Measurements from ENCODE around the gene DNAH12.

DNA sequence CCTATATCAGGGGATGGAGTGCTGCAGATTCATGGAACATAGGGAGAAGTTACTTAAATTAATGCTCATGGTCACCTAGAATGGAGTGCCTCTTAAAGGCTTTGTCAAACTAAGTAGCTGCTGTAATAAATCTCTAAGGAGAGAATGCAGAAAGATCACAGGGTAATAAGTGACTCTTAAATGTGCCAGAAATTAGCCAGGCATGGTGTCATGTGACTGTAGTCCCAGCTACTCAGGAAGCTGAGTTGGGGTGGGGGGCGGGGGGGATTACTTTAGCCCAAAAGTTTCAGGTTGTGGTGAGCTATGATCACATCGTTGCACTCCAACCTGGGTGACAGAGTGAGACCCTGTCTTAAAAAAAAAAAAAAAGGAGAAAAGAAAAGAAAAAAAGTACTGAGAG, 160.7 kb downstream of the DNAH12 start:
- TF ChIP-seq EZH2 (IDR thresholded peaks at IDR 0.05; ENCODE audit: insufficient read depth, poor library complexity, severe bottlenecking) = no peak
- no peak for TF ChIP-seq EZH2phosphoT487 (IDR thresholded peaks at IDR 0.05; ENCODE audit: insufficient read depth, low read depth)
